HCT116 (cell line): ENCODE measurements around the gene NCF4. TPM values are rescaled to one million over a fixed set of nuclear protein-coding genes. Genes with fewer than 3 reads are reported as not detected.

Experiments
- ATAC-seq: fragments of 200-7000 bp; cut with Tn5 transposase; 2 replicates; pipeline ENCODE4 v1.9.1; 2020; ENCODE audit warnings: mild to moderate bottlenecking, moderate library complexity
- BruUV-seq: library from RNA; stranded (reverse); fragments of 400-500 nt; replicated peaks from 2 replicates; lab custom pipeline; 2021; lab: Mats Ljungman, UMichigan
- CTCF ChIA-PET: fragments of 300-600 bp; sonication (Branson Sonifier 250); formaldehyde crosslinking; loops from one replicate; lab custom pipeline; 2021; ENCODE audit warnings: antibody characterized with exemption; lab: Charles Lee
- POLR2A ChIA-PET: fragments of 300-600, 350-600 bp; sonication (Branson Sonifier 250); formaldehyde crosslinking; loops from one replicate; lab custom pipeline; 2021; ENCODE audit warnings: antibody characterized with exemption; lab: Charles Lee
- RAD21 ChIA-PET, 2 experiments: fragments of 300-600 bp; sonication (Branson Sonifier 250); formaldehyde crosslinking; loops; one replicate each; lab custom pipeline; 2023; ENCODE audit warnings: low total read pairs in 2 of 2; ENCODE audit not compliant: uncharacterized antibody in 2 of 2, unreplicated experiment in 2 of 2, low non-redundant PET in 1 of 2; lab: Charles Lee
- DNase-seq: peaks from one replicate; pipeline ENCODE4 v3.0.0-alpha.2; 2010; ENCODE audit warnings: low read depth, low spot score
- H2AFZ ChIP-seq: fragments of 200-600 bp; shearing (Covaris generic), sonication (generic); 2 replicates; pipeline ENCODE4 v1.6.1; 2017; ENCODE audit warnings: low read depth, mixed run types, mixed read lengths, antibody characterized with exemption, low read length; ENCODE audit not compliant: poor library complexity, severe bottlenecking
- H3K27ac ChIP-seq: 2 replicates; pipeline ENCODE4 v1.5.1; 2012; ENCODE audit warnings: low read depth, low read length
- H3K27me3 ChIP-seq: fragments of 200-600 bp; sonication (generic); 2 replicates; pipeline ENCODE4 v1.6.1; 2016; ENCODE audit warnings: mixed run types, low read length, mixed read lengths; ENCODE audit not compliant: insufficient read depth
- H3K36me3 ChIP-seq, 2 experiments: fragments of 200-500 bp in 1 of 2; fragments of 200-600 bp in 1 of 2; sonication (Bioruptor generic) in 1 of 2; sonication (generic) in 1 of 2; 2 replicates each; pipeline versions ENCODE4 v1.5.1 to v1.6.1; 2014 to 2016; ENCODE audit warnings: low read length in 2 of 2, inconsistent platforms in 1 of 2, mixed read lengths in 1 of 2, mixed run types in 1 of 2; ENCODE audit not compliant: insufficient read depth in 2 of 2, control insufficient read depth in 1 of 2
- H3K4me1 ChIP-seq, 2 experiments: fragments of 200-600 bp in 1 of 2; sonication (generic) in 1 of 2; 2 replicates each; pipeline versions ENCODE4 v1.5.1 to v1.6.1; 2012 to 2017; ENCODE audit warnings: low read length in 2 of 2, inconsistent platforms in 1 of 2, mild to moderate bottlenecking in 1 of 2, mixed read lengths in 1 of 2, mixed run types in 1 of 2, moderate library complexity in 1 of 2; ENCODE audit not compliant: insufficient read depth in 2 of 2, control insufficient read depth in 1 of 2
- H3K4me2 ChIP-seq: fragments of 200-600 bp; sonication (generic); 2 replicates; pipeline ENCODE4 v1.6.1; 2017; ENCODE audit warnings: mixed run types, low read length, mixed read lengths
- H3K4me3 ChIP-seq, 2 experiments: fragments of 200-600 bp in 1 of 2; sonication (generic) in 1 of 2; replicated peaks in 1 of 2; 2 replicates each; pipeline ENCODE4 v1.5.1; 2011 to 2016; ENCODE audit warnings: low read length in 2 of 2, control low read depth in 1 of 2, low read depth in 1 of 2, mild to moderate bottlenecking in 1 of 2, mixed read lengths in 1 of 2, mixed run types in 1 of 2
- H3K79me2 ChIP-seq: fragments of 200-600 bp; sonication (generic); 2 replicates; pipeline ENCODE4 v1.6.1; 2017; ENCODE audit warnings: mild to moderate bottlenecking, mixed run types, low read length, moderate library complexity, mixed read lengths; ENCODE audit not compliant: insufficient read depth
- H3K9ac ChIP-seq: fragments of 200-600 bp; sonication (generic); 2 replicates; pipeline ENCODE4 v1.6.1; 2016; ENCODE audit warnings: low read length, mixed read lengths
- H3K9me2 ChIP-seq: fragments of 200-600 bp; sonication (generic), shearing (Covaris generic); 2 replicates; pipeline ENCODE4 v1.6.1; 2017; ENCODE audit warnings: mixed run types, mild to moderate bottlenecking, moderate library complexity; ENCODE audit not compliant: insufficient read depth
- H3K9me3 ChIP-seq, 2 experiments: fragments of 200-500 bp in 1 of 2; fragments of 200-600 bp in 1 of 2; sonication (Bioruptor generic) in 1 of 2; sonication (generic) in 1 of 2; 2 replicates each; pipeline ENCODE4 v1.6.1; 2014 to 2017; ENCODE audit warnings: low read length in 2 of 2, mixed read lengths in 2 of 2, inconsistent platforms in 1 of 2, low read depth in 1 of 2, mild to moderate bottlenecking in 1 of 2, mixed run types in 1 of 2, moderate library complexity in 1 of 2; ENCODE audit not compliant: control insufficient read depth in 1 of 2, insufficient read depth in 1 of 2
- H4K20me1 ChIP-seq: fragments of 200-600 bp; sonication (generic), shearing (Covaris generic); 2 replicates; pipeline ENCODE4 v1.6.1; 2017; ENCODE audit warnings: mixed run types, mild to moderate bottlenecking, moderate library complexity; ENCODE audit not compliant: insufficient read depth
- CBX3 ChIP-seq: IDR thresholded peaks from 2 replicates; pipeline ENCODE4 v1.6.1; 2012; ENCODE audit warnings: low read depth
- CEBPB ChIP-seq: IDR thresholded peaks from 2 replicates; pipeline ENCODE4 v1.6.1; 2012; ENCODE audit warnings: low read depth
- EGR1 ChIP-seq: IDR thresholded peaks from 2 replicates; pipeline ENCODE4 v1.6.1; 2012; ENCODE audit warnings: low read depth
- EZH2 ChIP-seq: fragments of 200-600 bp; sonication (generic); IDR thresholded peaks from 2 replicates; pipeline ENCODE4 v1.6.1; 2017; ENCODE audit warnings: antibody characterized with exemption, mixed run types
- EZH2phosphoT487 ChIP-seq: fragments of 200-600 bp; IDR thresholded peaks from 2 replicates; pipeline ENCODE4 v1.6.1; 2018; ENCODE audit warnings: antibody characterized with exemption, borderline replicate concordance
- RAD21 ChIP-seq: IDR thresholded peaks from 2 replicates; pipeline ENCODE4 v1.6.1; 2012; ENCODE audit warnings: low read depth, mild to moderate bottlenecking
- SIN3A ChIP-seq: IDR thresholded peaks from 2 replicates; pipeline ENCODE4 v1.6.1; 2012; ENCODE audit warnings: low read depth
- SP1 ChIP-seq: IDR thresholded peaks from 2 replicates; pipeline ENCODE4 v1.6.1; 2012; ENCODE audit warnings: low read depth
- SRF ChIP-seq: IDR thresholded peaks from 2 replicates; pipeline ENCODE4 v1.6.1; 2012; ENCODE audit warnings: low read depth
- intact Hi-C: fragments of 100-400 bp; cut with micrococcal nuclease; formaldehyde crosslinking; loops from 2 replicates; pipeline ENCODE4 v1.10.0; 2022
- total RNA-seq: library from RNA; stranded (reverse); gene quantifications from one replicate; pipeline ENCODE4 v1.2.1, GENCODE V29; 2021; ENCODE audit not compliant: unreplicated experiment
- TF ChIP-seq, protein P1 (sequence below), 3 experiments: fragments of 200-600 bp in 1 of 3; sonication (generic) in 1 of 3; IDR thresholded peaks in 2 of 3; conservative IDR thresholded peaks in 1 of 3; 2 replicates each; pipeline ENCODE4 v1.5.1; 2012 to 2017; ENCODE audit warnings: low read depth in 2 of 3, low read length in 2 of 3, antibody characterized with exemption in 1 of 3, borderline replicate concordance in 1 of 3, control low read depth in 1 of 3, mild to moderate bottlenecking in 1 of 3, mixed read lengths in 1 of 3, mixed run types in 1 of 3, moderate library complexity in 1 of 3; ENCODE audit not compliant: insufficient read depth in 1 of 3
- TF ChIP-seq, protein P2 (sequence below): IDR thresholded peaks from 2 replicates; pipeline ENCODE4 v1.6.1; 2012
- TF ChIP-seq, protein P3 (sequence below): IDR thresholded peaks from 2 replicates; pipeline ENCODE4 v1.6.1; 2012
- TF ChIP-seq, protein P4 (sequence below): IDR thresholded peaks from 2 replicates; pipeline ENCODE4 v1.6.1; 2012; ENCODE audit warnings: low read depth

Gene NCF4
- total RNA-seq, 1 experiment from 2014 or later = 0.37 TPM

DNA sequence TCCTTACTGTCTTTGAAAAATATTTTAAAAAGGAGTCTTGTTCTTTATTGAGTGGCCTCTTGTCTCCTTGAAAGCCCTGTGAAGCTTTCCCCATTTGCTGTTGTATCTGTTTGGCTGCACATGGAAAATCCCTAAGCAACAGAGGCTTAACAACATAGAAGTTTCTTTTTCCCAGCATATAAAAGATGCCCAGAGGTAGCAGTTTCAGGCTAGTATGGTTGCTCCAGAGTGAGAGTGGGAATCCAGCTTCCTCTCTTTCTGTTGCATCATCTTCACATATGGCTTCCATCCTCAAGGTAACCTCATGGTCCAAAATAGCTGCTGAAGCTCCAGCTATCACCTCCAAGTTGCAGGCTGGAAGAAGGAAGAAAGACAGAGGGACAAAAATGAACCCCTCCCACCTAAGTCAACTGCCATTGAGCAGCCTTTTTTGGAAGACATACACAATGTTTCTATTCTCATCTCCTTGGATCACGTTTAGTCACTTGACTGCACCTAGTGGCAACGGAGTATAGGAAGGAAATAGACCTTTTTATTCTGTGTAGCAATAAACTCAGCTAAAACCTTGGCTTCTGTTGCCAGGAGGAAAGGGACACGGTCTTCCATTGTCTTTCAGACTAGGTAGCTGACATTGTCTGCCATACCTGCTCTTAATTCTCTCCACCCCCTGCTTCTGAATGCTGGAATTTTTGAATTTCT is 57.9 kb downstream of the NCF4 start:
- intact Hi-C loops = no loop called here
- no TSS peak for BruUV-seq
- TF ChIP-seq CEBPB = no peak
- TF ChIP-seq, protein P1, sequence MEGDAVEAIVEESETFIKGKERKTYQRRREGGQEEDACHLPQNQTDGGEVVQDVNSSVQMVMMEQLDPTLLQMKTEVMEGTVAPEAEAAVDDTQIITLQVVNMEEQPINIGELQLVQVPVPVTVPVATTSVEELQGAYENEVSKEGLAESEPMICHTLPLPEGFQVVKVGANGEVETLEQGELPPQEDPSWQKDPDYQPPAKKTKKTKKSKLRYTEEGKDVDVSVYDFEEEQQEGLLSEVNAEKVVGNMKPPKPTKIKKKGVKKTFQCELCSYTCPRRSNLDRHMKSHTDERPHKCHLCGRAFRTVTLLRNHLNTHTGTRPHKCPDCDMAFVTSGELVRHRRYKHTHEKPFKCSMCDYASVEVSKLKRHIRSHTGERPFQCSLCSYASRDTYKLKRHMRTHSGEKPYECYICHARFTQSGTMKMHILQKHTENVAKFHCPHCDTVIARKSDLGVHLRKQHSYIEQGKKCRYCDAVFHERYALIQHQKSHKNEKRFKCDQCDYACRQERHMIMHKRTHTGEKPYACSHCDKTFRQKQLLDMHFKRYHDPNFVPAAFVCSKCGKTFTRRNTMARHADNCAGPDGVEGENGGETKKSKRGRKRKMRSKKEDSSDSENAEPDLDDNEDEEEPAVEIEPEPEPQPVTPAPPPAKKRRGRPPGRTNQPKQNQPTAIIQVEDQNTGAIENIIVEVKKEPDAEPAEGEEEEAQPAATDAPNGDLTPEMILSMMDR (IDR thresholded peaks at IDR 0.05 in 2 of 3, conservative IDR thresholded peaks at IDR 0.05 in 1 of 3; ENCODE audit: borderline replicate concordance in 1 of 3, insufficient read depth in 1 of 3, low read depth in 2 of 3, low read length in 2 of 3) = peak in 2 of 3 experiments; percentile 37 to 38; a peak in 4 of 6 replicates
- ATAC-seq (peak; percentile 69), DNase-seq (no peak)
- H2AFZ ChIP-seq = no peak overlapping the region
- ChIA-PET POLR2A (no interaction called here), CTCF (interaction anchor here (1.5 kb wide), 1 partner anchor 14 kb away, joined by 3 read pairs; no protein-coding TSS in a partner anchor), RAD21 (no interaction called here)
- H3K27ac ChIP-seq = no peak overlapping the region
- no peaks in the 10 kb centered on the region for H3K36me3 ChIP-seq
- no peaks in the 10 kb centered on the region for H3K9me3 ChIP-seq
- no peaks in the 10 kb centered on the region for H3K9me2 ChIP-seq
- no peaks in the 10 kb centered on the region for H4K20me1 ChIP-seq
- no peaks in the 10 kb centered on the region for H3K4me1 ChIP-seq
- no peaks in the 10 kb centered on the region for H3K79me2 ChIP-seq
- no peak overlapping the region for H3K4me2 ChIP-seq
- peaks cover 17% of the 10 kb centered on the region; the same call in 1 of the 2 replicates for H3K27me3 ChIP-seq
- no peak overlapping the region for H3K9ac ChIP-seq
- H3K4me3 ChIP-seq = no peak overlapping the region

DNA sequence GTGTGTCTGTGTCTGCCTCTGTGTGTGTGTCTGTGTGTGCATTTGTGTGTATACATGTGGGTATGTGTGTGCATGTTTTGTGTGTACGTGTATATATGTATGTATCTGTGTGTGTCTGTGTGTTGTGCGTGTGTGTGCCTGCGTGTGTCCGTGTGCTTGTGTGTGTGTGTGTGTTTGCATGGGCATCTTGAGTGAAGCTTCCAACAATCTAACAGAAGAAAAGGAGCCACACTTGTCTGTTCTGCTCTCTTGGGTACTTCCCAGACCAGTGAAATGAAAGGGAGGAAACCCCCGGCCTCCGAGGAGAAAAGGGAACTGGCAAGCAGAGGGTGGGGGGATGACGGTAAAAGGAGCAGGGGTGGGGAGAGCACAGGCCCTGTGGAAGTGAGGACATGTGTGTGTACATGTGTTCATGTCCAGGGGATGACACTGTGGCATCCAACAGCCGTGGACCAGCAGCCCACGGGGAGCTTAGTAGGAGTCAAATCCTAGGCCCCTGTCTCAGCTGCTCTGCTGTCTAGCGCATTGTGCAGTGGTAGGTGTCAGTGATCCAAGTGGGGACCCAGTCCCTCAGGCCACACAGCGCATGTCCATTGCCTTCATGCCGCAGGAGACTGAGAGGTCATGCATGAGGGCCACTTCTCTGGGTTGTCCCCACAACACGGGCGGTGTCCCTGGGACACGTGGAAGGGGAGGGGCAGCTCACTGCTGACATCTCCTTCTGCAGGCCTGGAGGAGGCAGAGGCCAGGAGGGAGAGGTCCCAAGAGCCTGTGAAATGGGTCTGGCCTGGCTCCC is 60.7 kb downstream of the NCF4 start:
- ATAC-seq (no peak), DNase-seq (no peak)
- Histone ChIP-seq H2AFZ (no peak overlapping the region), H4K20me1 (no peaks in the 10 kb centered on the region), H3K9me2 (no peaks in the 10 kb centered on the region), H3K4me2 (no peak overlapping the region), H3K27ac (no peak overlapping the region), H3K79me2 (no peaks in the 10 kb centered on the region), H3K36me3 (no peaks in the 10 kb centered on the region), H3K9me3 (no peaks in the 10 kb centered on the region), H3K27me3 (peaks cover 17% of the 10 kb centered on the region; the same call in 1 of the 2 replicates), H3K9ac (no peak overlapping the region), H3K4me3 (no peak overlapping the region), H3K4me1 (peaks cover 0 to 7% of the 10 kb centered on the region in 2 experiments; a peak in 2 of 4 replicates)
- POLR2A ChIA-PET = no interaction called here
- intact Hi-C loops = no loop called here
- RAD21 ChIA-PET = no interaction called here
- BruUV-seq = no TSS peak
- CTCF ChIA-PET = no interaction called here
- TF ChIP-seq SP1 = no peak
- TF ChIP-seq, protein P2, sequence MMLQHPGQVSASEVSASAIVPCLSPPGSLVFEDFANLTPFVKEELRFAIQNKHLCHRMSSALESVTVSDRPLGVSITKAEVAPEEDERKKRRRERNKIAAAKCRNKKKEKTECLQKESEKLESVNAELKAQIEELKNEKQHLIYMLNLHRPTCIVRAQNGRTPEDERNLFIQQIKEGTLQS = no peak
- no peak for TF ChIP-seq EGR1
- TF ChIP-seq, protein P3, sequence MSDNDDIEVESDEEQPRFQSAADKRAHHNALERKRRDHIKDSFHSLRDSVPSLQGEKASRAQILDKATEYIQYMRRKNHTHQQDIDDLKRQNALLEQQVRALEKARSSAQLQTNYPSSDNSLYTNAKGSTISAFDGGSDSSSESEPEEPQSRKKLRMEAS = no peak
- no peak for TF ChIP-seq EZH2
- no peak for TF ChIP-seq EZH2phosphoT487
- TF ChIP-seq RAD21 = no peak
- TF ChIP-seq SRF = no peak
- no peak for TF ChIP-seq CBX3
- TF ChIP-seq, protein P4, sequence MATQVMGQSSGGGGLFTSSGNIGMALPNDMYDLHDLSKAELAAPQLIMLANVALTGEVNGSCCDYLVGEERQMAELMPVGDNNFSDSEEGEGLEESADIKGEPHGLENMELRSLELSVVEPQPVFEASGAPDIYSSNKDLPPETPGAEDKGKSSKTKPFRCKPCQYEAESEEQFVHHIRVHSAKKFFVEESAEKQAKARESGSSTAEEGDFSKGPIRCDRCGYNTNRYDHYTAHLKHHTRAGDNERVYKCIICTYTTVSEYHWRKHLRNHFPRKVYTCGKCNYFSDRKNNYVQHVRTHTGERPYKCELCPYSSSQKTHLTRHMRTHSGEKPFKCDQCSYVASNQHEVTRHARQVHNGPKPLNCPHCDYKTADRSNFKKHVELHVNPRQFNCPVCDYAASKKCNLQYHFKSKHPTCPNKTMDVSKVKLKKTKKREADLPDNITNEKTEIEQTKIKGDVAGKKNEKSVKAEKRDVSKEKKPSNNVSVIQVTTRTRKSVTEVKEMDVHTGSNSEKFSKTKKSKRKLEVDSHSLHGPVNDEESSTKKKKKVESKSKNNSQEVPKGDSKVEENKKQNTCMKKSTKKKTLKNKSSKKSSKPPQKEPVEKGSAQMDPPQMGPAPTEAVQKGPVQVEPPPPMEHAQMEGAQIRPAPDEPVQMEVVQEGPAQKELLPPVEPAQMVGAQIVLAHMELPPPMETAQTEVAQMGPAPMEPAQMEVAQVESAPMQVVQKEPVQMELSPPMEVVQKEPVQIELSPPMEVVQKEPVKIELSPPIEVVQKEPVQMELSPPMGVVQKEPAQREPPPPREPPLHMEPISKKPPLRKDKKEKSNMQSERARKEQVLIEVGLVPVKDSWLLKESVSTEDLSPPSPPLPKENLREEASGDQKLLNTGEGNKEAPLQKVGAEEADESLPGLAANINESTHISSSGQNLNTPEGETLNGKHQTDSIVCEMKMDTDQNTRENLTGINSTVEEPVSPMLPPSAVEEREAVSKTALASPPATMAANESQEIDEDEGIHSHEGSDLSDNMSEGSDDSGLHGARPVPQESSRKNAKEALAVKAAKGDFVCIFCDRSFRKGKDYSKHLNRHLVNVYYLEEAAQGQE = no peak
- TF ChIP-seq SIN3A = no peak
